ENCODE data around the gene PDZD4.

PDZD4 gene

GRCh38 chrX:153772316-153773217 lies 57.8 kb downstream of the PDZD4 start:
- DNase-seq (ENCODE audit: low read depth) = no peak

DNA sequence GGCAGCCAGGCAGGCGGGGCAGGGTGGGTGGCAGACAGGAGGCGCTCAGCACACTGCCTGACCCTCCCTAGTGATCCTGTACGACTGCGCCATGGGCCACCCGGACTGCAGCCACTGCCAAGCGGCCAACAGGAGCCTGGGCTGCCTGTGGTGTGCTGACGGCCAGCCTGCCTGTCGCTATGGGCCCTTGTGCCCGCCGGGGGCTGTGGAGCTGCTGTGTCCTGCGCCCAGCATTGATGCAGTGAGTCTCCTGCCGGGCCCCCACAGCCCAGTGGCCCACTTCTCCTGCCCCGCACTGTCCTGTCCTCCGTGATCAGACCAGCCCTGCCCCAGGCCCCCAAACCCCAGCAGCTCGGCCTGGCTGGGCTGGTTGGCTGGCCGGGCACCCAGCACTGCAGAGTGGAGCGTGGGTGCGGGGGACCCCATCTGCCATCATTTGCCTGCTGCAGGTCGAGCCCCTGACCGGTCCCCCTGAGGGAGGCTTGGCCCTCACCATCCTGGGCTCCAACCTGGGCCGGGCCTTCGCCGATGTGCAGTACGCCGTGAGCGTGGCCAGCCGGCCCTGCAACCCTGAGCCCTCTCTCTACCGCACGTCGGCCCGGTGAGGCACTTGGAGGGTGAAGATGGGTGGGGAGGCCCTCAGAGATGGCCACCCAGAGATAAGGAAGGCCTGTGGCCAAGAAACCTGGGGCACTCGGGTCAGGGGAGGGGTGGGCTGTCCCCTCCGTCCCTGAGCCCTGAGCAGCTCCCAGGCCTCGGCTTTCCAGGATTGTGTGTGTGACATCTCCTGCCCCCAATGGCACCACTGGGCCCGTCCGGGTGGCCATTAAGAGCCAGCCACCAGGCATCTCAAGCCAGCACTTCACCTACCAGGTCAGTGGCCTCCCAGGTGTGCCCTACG lies 58.7 kb downstream of the PDZD4 start:
- DNase-seq (ENCODE audit: low read depth) = no peak

- DNase-seq (ENCODE audit: low read depth) = no peak
Measured at GRCh38 chrX:153770601-153771414, 59.5 kb downstream of the PDZD4 start.

DNA sequence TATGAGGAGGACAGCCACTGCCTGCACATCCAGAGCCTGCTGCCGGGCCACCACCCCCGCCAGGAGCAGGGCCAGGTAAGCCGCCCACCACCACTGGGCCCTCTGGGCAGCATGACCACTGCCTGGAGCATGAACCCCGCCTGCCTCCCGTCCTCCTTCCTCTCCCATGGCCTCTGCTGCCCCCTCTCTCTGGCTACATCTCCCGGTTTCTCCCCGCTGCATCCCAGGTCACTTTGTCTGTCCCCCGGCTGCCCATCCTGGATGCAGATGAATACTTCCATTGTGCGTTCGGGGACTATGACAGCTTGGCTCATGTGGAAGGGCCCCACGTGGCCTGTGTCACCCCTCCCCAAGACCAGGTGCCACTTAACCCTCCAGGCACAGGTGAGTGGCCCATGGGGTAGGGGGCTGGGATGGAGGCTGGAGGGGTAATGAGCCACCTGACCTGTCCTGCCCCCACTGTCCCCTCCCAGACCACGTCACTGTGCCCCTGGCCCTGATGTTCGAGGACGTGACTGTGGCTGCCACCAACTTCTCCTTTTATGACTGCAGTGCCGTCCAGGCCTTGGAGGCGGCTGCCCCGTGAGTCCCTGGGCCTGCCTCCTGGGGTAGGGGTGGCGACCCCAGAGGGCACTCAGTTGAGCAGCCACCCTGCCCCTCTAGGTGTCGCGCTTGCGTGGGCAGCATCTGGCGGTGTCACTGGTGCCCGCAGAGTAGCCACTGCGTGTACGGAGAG lies 60.3 kb downstream of the PDZD4 start:
- no peak for DNase-seq (ENCODE audit: low read depth)

GRCh38 chrX:153769158-153769864 lies 61.0 kb downstream of the PDZD4 start:
- DNase-seq (ENCODE audit: low read depth) = no peak

- DNase-seq (ENCODE audit: low read depth) = no peak
Measured at GRCh38 chrX:153768311-153769157, 61.8 kb downstream of the PDZD4 start.

- DNase-seq (ENCODE audit: low read depth) = no peak
Measured at GRCh38 chrX:153767674-153768055, 62.7 kb downstream of the PDZD4 start.

DNA sequence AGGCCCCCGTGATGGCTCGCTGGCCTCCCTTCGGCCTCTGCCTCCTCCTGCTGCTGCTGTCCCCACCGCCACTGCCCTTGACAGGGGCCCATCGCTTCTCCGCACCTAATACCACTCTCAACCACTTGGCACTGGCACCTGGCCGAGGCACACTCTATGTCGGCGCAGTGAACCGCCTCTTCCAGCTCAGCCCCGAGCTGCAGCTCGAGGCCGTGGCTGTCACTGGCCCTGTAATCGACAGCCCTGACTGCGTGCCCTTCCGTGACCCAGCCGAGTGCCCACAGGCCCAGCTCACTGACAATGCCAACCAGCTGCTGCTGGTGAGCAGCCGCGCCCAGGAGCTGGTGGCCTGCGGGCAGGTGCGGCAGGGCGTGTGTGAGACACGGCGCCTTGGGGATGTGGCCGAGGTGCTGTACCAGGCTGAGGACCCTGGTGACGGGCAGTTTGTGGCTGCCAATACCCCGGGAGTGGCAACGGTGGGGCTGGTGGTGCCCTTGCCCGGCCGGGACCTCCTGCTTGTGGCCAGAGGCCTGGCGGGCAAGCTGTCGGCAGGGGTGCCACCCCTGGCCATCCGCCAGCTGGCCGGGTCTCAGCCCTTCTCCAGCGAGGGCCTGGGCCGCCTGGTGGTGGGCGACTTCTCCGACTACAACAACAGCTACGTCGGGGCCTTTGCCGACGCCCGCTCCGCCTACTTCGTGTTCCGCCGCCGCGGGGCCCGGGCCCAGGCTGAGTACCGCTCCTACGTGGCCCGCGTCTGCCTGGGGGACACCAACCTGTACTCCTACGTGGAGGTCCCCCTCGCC lies 63.3 kb downstream of the PDZD4 start:
- DNase-seq (ENCODE audit: low read depth) = no peak

- DNase-seq (ENCODE audit: low read depth) = peak; percentile 67
Measured at GRCh38 chrX:153766098-153766817, 64.1 kb downstream of the PDZD4 start.

- peak; percentile 16 for DNase-seq (ENCODE audit: low read depth)
Measured at GRCh38 chrX:153765138-153766079, 64.9 kb downstream of the PDZD4 start.

GRCh38 chrX:153764786-153765137 lies 65.6 kb downstream of the PDZD4 start:
- no peak for DNase-seq (ENCODE audit: low read depth)

GRCh38 chrX:153763989-153764755 lies 66.2 kb downstream of the PDZD4 start, which contains the start of gene PLXNB3:
TSS of gene PLXNB3 (plus strand) at chrX:153764249. CDS start at chrX:153765536, 1,287 bp downstream.
- peak; percentile 60 for DNase-seq (ENCODE audit: low read depth)

DNA sequence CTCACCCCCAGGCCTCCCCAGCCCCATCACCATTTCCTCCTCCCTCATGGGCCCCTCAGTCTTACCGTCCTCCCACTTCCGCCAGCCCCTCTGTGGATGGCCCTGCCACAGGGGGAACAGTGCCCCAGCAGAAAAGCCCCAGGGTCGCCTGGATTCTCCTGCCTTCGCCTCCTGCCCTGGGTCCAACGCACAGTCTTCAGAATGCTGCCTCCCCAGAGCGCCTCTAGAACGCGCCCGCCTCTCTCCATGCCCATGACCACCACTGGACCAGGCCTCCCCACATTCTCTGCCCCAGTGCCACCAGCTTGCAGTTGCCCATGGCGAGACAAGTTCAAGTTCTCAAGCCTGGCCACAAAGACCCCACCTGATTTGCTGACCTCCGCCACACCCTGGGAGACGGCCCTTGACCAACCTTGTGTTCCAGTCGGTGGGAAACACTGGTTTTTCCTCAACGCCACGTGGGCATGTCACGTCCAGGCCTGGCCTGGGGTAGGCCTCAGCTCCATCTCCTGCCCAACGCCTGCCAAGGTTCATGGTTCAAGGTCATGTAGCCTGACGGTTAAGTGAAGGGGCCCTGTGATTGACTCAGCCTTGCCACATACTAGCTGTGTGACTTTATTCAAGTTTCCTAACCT lies 66.9 kb downstream of the PDZD4 start:
- no peak for DNase-seq (ENCODE audit: low read depth)

GRCh38 chrX:153762626-153763173 lies 67.6 kb downstream of the PDZD4 start:
- no peak for DNase-seq (ENCODE audit: low read depth)

GRCh38 chrX:153761863-153762262 lies 68.5 kb downstream of the PDZD4 start:
- DNase-seq (ENCODE audit: low read depth) = no peak

Measured in amniotic epithelial cell (primary cell).